Measurements from ENCODE around the gene LARP4B.

Gene LARP4B

GRCh38 chr10:923844-924523 is 7.5 kb downstream of the LARP4B start:
- no peak for DNase-seq

- no peak for DNase-seq
These were observed 9.8 kb downstream of the LARP4B start for GRCh38 chr10:921471-922414.

DNA sequence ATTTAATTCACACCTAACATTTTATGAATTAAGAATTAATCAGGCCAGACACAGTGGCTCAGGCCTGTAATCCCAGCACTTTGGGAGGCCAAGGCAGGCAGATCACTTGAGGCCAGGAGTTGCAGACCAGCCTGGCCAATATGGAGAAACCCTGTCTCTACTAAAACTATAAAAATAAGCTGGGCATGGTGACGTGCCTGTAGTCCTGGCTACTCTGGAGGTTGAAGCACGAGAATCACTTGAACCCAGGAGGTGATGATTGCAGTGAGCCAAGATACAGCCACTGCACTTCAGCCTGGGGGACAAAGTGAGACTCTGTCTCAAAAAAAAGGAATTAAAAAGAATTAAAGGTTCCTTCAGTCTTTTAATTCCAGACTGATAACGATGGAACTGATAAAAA is 11.1 kb downstream of the LARP4B start:
- no peak for DNase-seq

DNA sequence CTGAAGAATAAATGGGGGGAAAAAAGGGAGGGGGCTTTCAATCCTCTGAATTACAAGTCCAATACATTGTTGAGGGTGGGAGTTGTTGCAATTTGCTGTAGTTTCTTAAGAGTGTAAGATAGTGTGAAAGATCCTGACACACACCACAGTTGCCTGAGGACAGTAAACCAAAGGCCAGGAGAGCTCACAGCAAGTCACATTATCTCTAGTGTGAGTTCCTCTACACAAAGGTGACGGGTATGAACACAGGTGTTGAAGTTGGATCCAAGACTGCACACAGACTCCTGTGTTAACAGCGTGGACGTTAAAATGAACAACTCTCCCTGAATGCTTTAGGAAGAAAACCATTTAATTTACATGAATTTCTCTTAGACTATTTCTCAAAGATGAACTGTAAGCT is 12.0 kb downstream of the LARP4B start:
- no peak for DNase-seq

- DNase-seq: no peak
These were observed 13.5 kb downstream of the LARP4B start for GRCh38 chr10:917999-918398.

DNA sequence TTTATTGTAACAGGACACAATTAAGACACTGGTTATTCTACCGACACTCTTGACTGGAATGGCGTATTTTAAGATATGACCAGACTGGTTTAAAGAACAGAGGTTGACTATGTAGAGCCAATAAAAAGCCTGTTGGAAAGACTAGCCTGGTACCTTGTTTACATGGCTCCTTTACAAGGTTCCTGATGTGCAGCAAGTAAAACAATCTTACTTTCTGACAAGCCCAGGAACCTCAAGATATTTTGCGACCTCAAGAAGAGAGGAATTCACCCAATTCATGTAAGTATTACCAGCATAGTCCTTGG is 14.1 kb downstream of the LARP4B start:
- no peak for DNase-seq

DNA sequence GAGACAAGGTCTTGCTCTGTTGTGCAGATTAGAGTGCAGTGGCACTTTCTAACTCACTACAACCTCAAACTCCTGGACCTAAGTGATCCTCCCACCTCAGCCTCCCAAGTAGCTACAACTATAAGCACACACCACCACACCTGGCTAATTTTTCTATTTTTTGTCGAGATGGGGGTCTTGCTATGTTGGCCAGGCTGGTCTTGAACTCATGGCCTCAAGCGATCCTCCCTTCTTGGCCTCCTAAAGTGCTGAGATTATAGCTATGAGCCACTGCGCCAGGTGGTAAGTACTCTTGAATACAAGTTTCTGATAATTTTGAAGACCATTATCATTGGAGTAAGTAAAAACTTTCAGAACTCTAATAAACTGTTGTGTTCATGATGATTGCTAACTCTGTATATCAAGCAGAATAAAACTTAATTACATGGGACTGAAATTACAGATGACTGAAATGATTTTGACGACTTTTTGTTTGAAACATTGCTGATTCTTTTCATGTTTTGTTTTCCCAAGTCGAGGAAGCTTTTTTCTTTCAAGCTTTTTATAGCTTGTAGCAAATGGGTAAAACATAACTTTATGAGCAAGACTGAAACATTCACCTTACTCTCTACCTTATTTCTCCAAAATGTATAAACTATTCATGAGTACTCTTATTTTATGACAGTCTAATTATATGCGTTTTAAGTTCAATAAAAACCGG is 14.6 kb downstream of the LARP4B start:
- DNase-seq: no peak

GRCh38 chr10:909831-910230 is 21.7 kb downstream of the LARP4B start:
- DNase-seq: no peak

DNA sequence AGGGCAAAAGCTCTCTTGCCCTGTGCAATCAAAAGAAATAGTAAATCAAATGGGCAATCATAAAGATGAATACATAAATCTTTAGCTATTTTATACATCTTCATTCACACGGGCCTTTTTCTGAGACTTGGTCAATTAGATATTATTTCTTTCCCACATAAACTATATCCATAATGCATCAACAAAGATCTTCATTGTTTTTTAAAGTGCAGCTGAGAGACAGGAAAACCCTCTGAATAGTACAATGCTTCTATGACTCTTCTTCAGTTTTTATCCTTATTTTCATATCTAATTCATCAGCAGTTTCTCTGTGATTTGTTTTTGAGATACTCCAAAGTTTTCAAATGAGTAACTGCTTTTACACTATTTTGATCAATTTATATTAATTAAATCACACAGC is 25.5 kb downstream of the LARP4B start:
- DNase-seq: no peak

- DNase-seq: no peak
These were observed 26.0 kb downstream of the LARP4B start for GRCh38 chr10:905503-905902.

DNA sequence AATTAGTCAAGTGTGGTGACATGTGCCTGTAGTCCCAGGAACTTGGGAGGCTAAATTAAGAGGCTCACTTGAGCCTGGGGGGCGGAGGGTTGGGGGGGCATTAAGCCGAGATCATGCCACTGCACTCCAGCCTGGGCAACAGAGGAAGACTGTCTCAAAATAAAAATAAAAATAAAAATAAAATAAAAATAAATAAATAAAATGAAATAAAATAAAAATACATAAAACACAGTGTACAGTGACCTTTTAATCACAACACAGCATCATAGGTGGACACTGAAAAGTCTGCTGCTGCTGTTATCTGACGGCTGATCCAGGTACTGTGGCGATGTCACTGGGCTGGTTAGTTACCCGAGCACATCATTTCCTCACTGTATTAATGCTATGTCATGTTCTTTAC is 27.1 kb downstream of the LARP4B start:
- DNase-seq: no peak

DNA sequence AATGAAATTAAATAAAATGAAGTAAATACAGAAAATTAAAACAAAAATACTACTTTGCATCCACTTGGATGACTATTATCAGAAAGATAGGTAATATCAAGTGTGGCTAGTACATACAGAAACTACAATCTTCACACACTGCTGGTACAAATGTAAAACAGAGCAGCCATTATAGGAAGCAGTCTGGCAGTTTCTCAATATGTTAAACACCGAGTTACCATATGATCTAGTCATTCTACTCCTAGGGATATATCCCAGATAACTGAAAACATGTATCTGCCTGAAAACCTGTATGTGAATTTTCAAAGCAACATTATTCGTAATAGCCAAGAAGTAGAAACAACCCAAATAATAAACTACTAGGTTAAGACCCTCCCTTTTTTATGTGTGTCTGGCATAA is 33.4 kb downstream of the LARP4B start:
- DNase-seq: no peak

GRCh38 chr10:896982-897381 is 34.5 kb downstream of the LARP4B start:
- no peak for DNase-seq

DNA sequence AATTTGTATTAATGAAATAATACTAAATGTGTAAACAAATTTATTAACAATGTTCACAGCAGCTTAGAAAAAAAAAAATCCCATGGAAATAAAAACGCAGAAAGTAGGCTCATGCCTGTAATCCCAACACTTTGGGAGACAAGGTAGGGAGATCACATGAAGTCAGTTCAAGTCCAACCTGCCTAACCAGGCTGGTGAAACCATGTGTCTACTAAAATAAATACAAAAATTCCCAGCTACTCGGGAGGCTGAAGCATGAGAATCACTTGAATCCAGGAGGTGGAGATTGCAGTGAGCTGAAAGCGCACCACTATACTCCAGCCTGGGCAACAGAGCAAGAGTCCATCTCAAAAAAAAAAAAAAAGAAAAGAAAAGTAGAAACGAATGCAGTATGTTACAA is 36.2 kb downstream of the LARP4B start:
- DNase-seq: no peak

- DNase-seq: no peak
These were observed 52.6 kb downstream of the LARP4B start for GRCh38 chr10:878895-879294.

- DNase-seq: no peak
These were observed 53.2 kb downstream of the LARP4B start for GRCh38 chr10:878333-878759.

GRCh38 chr10:876438-876837 is 55.1 kb downstream of the LARP4B start:
- no peak for DNase-seq

- DNase-seq: no peak
These were observed 58.5 kb downstream of the LARP4B start for GRCh38 chr10:873020-873419.

- DNase-seq: no peak
These were observed 59.5 kb downstream of the LARP4B start for GRCh38 chr10:871951-872403.

DNA sequence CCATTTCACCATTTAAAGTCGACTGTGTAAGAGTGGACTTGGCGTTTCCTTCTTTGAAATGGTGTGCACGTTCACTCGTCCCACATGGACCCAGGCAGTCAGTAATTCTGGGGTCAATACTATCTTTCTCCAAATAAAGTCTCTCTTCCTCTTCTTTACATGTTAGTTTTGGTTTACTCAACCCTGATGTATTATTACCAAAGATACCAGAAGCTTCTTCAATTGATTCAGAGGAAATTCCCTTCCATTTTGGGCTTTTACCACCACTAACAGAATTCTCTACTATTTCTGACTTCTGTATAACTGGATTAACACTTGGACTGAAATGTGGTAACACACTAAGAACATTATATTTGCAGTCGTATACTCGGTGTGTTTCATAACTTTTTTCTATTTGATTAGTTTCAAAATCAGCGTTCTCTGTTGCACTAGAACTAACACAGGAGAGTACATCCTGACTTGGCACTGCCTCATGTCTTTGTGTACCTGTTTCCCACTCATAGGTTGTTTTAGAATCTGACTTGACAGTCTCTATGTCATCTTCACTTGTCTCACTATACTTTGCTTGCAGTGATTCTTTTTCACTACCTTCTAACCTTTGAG is 60.8 kb downstream of the LARP4B start:
- no peak for DNase-seq

GRCh38 chr10:869171-869570 is 62.3 kb downstream of the LARP4B start:
- DNase-seq: no peak

DNA sequence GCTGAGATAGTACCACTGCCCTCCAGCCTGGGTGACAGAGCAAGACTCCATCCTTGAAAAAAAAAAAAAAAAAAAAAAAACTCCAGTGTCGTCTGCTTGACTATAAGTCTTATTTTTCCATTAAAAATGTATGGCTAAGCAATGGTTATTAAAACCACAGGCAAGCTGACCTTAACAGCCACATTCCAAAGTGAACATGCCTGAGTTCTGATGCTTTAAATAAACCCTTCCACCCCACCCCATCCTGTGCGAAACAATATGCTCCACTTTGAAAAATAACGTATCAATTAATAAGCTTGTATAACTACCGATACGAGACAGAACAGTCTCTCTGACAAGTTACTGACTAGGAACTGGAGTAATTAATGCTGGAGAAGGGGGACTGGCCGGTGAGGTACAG is 63.7 kb downstream of the LARP4B start:
- DNase-seq: no peak

DNA sequence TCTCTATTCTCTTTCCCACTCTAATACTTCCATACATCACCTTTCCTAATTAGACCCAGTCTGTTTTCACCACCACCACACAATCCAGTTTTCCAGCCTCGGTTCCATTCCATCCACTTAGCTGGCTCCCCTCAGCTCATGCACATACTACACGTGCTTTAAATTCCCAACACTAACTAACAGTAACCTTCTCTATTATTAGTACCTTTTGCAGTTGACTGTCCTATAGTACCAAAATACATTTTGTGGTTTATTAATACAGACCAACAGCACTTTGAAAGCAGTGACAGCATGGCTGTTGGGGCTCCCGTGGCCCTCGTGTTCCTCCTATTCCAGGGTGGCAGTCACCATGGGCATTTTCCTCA is 64.9 kb downstream of the LARP4B start:
- no peak for DNase-seq

Data from activated CD4-positive, alpha-beta T cell treated with anti-CD3 and anti-CD28 coated beads for 48 hours (primary cell).